Measurements from ENCODE around the gene CACTIN.
A peak's percentile ranks its signal among the peaks of the same experiment; 100 is the strongest.
"Not testable (repeated sequence)": the region's sequence is repeated elsewhere in the genome, so short reads cannot be mapped to it uniquely, and the experiment has no call there.

The CACTIN gene

DNA sequence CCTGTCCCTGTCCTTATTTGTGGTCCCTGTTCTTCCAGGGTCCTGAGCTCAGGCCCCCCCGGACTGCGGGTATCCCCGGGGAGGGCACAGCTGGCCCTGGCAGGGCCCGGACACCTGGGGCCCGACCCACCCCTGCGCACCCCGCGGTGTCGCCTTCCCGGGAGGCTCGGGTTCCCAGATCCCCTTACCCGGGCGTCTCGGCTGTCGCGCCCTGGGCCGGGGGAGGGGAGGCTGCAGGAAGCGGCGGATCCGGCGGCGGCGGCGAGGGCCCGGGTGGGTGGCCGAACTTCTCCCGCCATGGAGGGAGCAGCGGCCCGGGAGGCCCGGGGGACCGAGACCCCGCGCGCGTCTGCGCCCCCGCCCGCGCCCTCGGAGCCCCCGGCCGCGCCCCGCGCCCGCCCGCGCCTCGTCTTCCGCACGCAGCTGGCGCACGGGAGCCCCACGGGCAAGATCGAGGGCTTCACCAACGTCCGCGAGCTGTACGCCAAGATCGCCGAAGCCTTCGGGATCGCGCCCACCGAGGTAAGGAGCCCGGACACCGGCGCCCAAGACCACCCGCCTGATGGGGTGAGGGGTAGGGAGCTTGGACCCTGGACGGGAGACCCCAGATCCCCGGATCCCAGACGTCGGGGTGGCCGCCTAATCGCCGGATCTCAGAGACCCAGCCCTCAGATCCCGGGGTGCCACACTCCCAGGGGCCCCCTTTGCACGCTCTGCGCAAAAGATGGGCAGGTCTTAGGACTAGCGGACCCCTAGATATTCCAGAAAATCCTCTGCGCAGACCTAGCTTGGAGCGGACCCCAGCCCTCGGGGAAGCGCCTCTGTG, 41.1 kb downstream of the CACTIN start, which contains the start of gene GIPC3:
Gene GIPC3, plus strand, starts transcription at position 178 of the 826 bp plus-strand sequence. Its CDS starts 120 bp downstream, at position 298.
- no peak for ATAC-seq

DNA sequence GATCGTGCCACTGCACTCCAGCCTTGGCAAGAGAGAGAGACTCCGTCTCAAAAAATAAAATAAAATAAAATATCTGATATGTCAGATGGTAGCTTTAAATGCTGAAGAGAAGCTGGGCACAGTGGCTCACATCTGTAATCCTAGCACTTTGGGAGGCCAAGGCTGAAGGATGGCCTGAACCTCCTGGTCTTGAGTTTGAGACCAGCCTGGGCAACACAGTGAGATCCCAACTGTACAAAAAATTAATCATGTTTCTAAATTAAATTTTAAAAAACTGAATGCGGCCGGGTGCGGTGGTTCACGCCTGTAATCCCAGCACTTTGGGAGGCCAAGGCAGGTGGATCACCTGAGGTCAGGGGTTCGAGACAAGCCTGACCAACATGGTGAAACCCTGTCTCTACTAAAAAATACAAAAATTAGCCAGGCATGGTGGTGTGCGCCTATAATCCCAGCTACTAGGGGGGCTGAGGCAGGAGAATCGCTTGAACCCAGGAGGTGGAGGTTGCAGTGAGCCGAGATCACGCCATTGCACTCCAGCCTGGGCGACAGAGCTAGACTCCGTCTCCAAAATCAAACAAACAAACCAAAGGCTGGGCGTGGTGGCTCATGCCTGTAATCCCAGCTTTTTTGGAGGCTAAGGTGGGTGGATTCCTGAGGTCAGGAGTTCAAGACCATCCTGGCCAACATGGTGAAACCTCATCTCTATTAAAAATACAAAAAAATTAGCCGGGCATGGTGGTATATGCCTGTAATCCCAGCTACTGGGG, 42.4 kb downstream of the CACTIN start:
- ATAC-seq, result not testable (repeated sequence)

DNA sequence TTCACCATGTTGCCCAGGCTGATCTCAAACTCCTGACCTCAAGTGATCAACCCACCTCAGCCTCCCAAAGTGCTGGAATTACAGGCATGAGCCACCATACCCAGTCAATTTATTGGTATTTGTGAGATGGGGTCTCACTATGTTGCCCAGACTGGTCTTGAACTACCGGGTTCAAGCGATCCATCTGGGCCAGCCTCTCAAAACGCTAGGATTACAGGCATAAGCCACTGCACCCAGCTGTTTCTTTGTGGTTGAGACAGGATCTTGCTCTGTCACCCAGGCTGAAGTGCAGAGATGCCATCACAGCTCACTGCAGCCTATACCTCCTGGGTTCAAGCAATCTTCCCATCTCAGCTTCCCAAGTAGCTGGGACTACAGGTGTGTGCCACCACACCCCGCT, 44.8 kb downstream of the CACTIN start:
- ATAC-seq, result not testable (repeated sequence)

DNA sequence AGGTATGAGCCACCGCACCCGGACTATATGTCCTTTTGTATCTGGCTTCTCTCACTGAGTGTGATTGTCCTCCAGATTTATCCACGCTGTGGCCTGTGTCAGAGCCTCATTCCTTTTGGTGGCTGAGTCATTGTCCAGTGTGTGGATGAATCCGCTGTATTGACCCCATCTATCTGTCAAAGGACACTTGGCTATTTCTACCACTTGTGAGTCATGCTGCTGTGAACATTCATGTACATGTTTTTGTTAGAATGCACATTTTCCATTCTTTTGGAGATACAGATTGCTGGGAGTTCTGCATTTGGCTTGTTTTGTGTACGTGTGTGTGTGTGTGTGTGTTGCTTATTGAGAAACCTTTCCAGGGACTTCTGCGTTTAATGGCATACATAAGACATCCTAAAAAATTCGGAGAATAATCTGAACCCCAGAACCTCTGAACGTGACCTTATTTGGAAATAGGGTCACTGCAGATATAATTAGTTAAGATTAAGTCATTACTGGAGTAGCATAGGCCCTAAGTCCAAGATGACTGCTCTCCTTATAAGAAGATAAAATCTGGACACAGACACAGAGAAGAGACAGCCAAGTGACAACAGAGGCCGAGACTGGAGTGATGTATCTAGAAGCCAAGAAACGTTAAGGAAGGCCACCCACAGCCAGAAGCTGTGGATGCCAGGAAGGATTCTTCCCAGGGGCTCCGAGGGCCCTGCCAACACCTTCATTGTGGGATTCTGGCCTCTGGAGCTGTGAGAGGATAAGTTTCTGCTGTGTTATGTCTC, 46.2 kb downstream of the CACTIN start:
- no peak for ATAC-seq

DNA sequence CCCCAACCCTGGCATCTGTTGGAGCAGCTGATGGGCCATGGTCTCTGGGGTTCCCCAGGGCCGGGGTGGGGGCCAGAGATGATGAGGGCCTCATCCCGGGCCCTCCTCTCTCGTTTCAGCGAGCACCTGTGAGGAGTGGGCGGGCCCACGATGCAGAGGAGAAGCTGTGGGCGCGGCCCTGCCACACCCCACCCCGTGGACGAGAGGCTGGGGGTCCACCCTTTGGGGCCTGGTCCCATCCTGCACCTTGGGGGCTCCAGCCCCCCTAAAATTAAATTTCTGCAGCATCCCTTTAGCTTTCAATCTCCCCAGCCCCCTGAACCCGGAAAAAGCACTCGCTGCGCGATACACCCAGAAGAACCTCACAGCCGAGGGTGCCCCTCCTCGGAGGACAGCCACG, 48.2 kb downstream of the CACTIN start:
- ATAC-seq, result no peak

DNA sequence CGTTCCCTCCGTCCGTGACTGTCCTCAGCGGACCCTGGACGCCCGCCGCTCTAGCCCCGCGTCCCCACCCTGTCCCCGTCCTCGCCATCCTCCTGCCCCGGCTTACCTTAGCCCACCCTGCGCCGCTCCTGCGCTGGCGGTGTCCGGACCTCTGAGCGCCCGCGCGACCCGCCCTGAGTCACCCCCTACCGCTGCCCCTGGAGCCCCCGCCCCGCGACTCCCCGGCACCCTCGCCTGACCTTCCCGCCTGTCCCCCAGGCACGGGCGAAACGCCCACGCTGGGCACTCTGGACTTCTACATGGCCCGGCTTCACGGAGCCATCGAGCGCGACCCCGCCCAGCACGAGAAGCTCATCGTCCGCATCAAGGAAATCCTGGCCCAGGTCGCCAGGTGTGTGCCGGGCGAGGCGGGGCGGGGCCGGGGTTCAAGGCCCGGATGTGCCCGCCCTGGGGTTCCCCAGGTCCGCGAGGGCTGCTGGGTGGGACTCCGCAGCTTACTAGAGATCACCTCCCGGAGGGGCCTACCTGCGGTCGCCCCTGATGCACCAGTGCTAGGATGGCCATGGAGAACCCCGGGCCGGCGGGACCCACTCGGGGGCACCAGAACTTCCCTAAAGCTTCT, 48.8 kb downstream of the CACTIN start:
- no peak for ATAC-seq

DNA sequence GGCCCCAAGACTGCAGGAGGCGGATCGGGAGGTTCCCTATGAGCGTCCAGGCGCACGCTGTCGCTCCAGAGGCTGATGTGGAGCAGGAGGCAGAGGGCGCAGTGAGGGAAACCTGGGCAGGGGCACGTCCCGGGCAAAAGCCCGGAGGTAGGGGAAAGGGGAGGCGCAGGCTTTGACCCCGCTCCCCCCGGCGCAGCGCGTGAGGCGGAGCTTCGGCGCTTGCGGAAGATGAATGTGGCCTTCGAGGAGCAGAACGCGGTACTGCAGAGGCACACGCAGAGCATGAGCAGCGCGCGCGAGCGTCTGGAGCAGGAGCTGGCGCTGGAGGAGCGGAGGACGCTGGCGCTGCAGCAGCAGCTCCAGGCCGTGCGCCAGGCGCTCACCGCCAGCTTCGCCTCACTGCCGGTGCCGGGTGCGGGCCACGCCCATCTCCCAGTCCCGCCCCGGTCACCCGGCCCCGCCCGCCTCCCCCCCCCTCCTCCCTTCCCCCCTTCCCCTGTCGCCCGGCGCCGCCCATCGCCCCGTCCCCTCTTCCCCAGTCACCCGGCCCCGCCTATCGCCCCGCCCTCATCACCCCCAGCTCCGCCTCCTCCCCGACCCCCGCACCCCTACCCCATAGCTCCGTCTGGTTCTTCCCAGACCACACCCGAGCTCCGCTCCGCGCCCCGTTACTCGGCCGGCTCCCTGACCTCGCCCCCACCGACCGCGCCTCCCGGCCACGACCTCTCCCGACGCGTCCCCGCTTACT, 49.7 kb downstream of the CACTIN start:
- no peak for ATAC-seq

DNA sequence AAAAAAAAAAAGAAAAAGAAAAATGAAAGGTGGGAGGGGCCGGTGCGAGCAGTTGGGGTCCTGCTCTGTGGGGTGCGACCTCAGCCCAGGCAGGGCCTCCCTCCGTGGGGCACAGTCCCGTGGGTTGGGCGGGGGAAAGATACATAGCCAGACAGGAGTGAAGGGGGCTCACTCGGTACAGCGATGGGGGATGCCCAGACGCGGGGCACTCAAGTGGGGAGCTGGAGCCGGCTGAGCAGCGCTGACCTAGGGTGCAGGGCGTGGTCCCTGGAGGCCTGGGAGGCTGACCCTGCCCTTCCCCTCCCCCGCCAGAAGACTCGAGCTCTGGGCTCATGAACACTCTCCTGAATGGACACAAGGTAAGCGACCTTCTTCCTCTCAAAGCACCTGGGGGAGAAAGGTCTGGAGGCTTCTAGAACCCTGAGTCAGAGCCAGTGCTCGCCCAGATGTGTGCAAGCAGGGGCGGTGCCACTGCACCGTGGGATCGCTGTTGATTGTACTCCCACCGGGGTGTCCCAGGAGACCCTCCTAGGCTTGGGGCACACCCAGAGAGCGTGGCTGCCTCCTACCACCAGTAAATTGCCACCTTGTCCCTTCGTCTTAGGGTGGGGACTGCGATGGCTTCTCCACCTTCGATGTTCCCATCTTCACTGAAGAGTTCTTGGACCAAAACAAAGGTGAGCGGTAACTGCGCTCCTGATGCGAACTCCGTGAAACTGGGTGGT, 50.5 kb downstream of the CACTIN start:
- ATAC-seq, result no peak

DNA sequence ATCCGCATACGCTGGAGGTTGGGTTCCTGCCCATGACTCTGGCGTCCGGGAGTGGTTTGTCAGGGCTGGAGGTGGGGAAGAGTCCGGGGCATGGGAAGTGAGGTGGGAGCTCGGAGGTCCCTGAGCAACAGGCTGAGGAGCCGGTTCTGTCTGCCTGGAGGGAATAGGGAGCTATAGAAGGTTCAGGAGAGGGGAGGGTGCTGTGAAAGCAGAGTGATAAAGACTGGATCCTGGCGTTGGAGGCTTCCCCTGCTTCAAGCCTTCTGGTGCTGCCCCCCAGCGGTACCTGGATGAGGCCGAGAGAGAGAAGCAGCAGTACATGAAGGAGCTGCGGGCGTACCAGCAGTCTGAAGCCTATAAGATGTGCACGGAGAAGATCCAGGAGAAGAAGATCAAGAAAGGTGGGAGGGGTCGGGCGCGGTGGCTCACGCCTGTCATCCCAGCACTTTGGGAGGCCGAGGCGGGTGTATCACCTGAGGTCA, 51.3 kb downstream of the CACTIN start:
- no peak for ATAC-seq

DNA sequence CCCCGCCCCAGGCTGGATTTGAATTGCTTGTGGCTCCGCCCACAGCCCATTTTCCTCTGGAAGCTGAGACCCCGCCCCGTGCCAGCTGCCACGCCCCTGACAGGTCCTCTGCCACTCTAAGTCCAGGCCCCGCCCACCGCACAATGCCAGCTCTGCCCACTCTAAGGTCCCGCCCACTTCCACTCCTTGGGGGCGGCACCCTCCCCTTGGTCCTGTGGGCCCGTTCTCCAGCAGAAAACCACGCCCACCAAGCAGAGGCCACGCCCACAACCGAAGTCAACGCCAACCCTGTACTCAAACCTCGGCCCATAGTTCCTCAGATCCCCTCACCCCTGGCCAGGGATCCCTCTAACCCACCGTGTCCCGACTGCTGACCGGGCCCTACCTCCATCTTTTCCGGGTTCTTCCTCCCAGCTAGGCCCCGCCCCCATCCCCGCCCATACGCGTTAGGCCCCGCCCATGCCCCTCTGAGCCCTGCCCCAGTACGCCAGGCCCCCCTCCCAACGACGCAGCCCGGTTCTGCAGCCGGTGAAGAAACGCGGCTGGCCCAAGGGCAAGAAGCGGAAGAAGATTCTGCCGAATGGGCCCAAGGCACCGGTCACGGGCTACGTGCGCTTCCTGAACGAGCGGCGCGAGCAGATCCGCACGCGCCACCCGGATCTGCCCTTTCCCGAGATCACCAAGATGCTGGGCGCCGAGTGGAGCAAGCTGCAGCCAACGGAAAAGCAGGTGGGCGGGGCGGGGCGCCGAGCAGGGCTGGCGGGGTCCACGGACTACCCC, 52.5 kb downstream of the CACTIN start:
- ATAC-seq, result no peak

DNA sequence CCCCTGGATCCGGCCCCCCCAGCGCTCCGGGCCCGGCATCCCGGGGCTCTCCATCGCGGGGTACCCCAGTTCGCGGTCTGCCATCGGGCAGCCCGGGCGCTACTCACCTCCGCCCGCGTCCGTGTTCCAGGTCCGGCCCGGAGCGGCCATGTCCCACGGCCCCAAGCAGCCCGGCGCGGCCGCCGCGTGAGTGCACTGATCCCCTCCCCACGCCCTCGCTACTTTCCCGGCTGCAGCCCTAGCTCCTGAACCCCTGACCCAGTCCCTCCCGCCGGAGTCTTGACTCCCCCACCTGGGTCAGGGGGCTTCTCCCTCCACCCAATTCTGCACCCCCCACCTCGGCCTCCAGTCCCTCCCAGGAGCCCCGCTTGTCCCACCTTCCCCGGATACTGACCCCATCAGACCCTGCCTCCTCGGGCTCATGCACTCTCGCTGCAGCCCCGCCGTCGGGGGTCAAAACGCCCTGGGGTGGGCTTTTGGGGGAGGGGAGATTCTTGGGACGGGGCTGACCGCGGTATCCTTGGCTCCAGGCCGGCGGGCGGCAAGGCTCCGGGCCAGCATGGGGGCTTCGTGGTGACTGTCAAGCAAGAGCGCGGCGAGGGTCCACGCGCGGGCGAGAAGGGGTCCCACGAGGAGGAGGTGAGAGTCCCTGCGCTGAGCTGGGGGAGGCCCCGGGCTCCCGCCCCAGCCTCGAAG, 53.3 kb downstream of the CACTIN start:
- no peak for ATAC-seq

DNA sequence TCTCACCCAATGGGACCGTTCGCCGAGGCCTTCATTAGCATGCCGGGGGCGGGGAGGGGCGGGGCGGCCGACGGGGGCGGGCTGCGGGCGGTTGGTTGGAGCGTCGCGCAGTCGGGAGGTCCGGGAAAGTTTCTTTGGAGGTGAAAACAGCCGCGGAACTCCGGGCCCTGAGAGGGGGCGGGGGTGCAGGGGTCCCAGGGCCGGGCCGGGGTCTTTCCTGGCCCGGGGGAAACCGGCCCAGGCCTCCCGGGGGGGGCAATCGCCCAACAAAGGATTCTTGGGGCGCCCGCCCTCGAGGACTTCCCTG, 53.8 kb downstream of the CACTIN start, which contains the start of gene HMG20B:
Gene HMG20B, plus strand, starts transcription at position 90 of the 307 bp plus-strand sequence. CDS start 366 bp downstream, outside the sequence.
- ATAC-seq, result no peak

DNA sequence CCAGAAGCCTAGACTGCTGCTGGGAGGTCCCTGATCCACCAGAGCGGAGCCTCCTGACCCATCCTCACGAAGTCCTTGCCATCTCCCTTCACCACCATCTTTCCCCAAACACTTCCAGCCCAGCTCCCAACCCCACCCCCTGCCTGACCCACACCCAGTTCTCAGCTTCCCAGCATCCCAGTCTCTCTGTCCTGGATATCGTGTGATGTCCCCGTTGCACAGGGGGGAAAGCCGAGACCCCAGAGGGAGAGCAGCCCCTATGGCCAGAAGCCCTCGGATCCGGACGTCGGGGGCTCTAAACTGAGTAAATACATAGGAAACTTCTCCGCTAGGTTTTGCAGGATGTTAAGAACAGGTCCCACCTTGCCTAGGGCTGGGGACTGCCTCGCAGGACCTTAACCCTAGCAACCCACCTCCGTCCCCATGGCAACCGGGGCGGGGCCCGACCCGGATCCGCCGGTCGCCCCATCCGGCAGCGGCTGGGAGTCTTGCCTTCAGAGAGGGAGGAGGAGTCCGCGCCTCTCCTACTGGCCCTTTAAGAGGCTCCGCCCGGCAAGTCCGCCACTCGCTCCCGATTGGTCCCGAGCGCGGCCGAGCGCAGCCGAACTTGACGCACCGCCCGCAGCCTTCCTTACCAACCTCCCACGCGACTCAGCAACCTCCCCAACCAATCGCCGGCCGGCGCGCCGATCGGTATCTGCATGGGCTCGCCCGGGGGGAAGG, 54.3 kb downstream of the CACTIN start:
- ATAC-seq, result peak; percentile 97 to 98

DNA sequence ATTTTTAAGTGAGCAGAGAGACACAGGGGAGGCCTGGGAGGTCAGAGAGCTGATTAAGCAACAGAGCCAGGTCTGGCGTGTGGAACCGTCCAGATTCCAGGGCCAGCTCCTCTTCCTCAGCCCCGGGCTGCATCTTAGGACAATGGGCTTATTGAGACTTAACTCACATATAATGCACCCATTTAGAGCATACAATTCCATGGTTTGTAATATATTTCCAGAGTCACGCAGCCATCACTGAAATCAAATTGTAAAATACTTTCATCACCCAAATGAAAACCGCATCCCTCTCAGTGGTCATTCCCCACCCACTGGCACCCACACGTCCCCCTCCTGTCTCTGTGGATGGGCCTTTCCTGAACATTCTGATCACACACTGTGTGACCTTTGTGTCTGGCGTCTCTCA, 56.0 kb downstream of the CACTIN start:
- no peak for ATAC-seq

DNA sequence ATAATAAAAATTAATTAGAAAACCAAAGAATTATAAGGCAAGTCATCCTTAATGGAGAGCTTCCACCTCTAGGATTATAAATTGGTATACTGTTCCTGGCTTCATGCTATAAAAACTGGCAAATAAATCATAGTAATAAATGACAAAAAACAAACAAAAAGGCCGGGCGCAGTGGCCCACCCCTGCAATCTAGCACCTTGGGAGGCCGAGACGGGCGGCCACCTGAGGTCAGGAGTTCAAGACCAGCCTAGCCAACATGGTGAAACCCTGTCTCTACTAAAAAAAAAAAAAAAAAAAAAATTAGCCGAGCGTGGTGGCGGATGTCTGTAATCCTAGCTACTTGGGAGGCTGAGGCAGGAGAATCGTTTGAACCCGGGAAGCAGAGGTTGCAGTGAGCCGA, 56.5 kb downstream of the CACTIN start:
- ATAC-seq, result not testable (repeated sequence)

DNA sequence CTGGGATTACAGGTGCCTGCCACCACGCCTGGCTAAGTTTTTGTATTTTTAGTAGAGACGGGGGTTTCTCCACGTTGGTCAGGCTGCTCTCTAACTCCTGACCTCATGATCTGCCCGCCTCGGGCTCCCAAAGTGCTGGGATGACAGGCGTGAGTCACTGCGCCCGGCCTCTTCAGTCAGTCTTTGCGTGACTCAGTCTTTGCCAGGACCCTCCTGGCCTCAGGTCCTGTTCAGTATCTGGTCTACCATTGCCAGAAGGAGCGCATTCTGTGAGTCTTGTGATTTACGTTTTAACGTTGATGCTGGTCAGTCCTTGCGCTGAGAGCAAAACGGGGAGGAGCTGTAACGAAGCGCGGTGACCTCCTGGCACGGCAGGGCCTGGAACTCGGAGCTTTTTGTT, 61.5 kb downstream of the CACTIN start:
- no peak for ATAC-seq

DNA sequence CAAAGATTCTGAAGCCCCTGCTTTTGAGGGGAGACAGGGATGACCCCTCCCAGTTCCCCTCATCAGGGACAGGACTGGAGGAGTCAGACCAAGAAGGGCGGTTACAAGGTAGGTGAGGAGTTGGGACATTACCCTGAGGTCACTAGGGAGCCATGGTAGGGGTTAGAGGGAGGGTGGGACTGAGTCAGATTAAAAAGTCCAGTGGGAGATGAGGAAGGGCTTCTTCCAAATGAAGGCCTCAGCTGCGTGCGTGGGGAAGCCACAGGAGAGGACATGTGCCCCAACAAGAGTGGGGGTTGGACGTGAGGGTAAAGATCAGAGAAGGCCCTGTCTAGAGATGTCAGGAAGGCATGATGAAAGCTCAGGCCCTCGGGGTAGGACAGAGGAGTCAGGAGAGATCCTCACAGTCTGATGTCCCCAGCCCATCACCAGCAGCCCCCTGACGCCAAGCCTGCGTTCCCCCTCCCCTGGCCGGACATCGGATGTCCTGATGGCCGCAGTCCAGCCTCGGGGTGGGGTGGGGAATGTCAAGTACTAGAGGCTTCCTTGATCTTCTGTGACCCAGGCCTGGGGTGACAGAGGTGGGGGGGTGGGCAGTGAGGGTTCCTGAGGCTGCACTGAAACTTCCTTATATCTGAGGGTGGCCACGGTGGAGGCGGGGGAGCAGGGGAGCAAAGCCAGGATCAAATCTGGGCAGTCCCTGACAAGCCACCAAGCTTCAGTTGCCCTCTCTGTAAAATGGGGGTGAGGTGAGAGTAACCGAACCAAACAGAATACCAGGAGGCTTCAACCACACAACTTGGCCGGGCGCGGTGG, 62.7 kb downstream of the CACTIN start:
- no peak for ATAC-seq
